Caki2 (cell line): Measurements from ENCODE around the gene TUBB4A. TPM values are rescaled to one million over a fixed set of nuclear protein-coding genes. Genes with fewer than 3 reads are reported as not detected.
"Not testable (repeated sequence)": the region's sequence is repeated elsewhere in the genome, so short reads cannot be mapped to it uniquely, and the experiment has no call there.

Experiments used
- DNase-seq: peaks from one replicate; pipeline ENCODE4 v3.0.0-alpha.2; 2015; ENCODE audit warnings: low read depth
- in situ Hi-C: cut with HindIII; loops from 2 replicates; pipeline ENCODE4 v1.10.0; 2016; ENCODE audit warnings: low sequenced_read_pairs, low pct_unique_long_range_greater_than_20kb, mixed read lengths
- total RNA-seq: library from RNA; depleted of rRNA; stranded (reverse); fragments of >200 nt; shearing (Covaris generic); gene quantifications from 2 replicates; pipeline ENCODE4 v1.2.3, GENCODE V29; 2014; ENCODE audit warnings: low replicate concordance; rRNA removed

Gene TUBB4A
- 0.41 TPM in 1 of 2 replicates, not detected in the other for total RNA-seq

- no peak for DNase-seq
- in situ Hi-C loops, result no loop called here
These were observed at the start of gene TUBB4A for GRCh38 chr19:6501740-6502648. TSS of gene TUBB4A (minus strand) at chr19:6502309. CDS start at chr19:6502212, 97 bp downstream.

GRCh38 chr19:6551091-6551490 lies 49.0 kb upstream of the TUBB4A start:
- in situ Hi-C loops, result no loop called here
- no peak for DNase-seq

- in situ Hi-C loops, DNase-seq: not testable (repeated sequence)
These were observed 48.6 kb upstream of the TUBB4A start for GRCh38 chr19:6550679-6551078.

GRCh38 chr19:6543866-6544347 lies 41.8 kb upstream of the TUBB4A start:
- no peak for DNase-seq
- in situ Hi-C loops, result no loop called here

GRCh38 chr19:6540918-6541689 lies 39.0 kb upstream of the TUBB4A start:
- DNase-seq, result no peak
- in situ Hi-C loops, result no loop called here

- in situ Hi-C loops, result no loop called here
- no peak for DNase-seq
These were observed 37.4 kb upstream of the TUBB4A start for GRCh38 chr19:6539514-6539913.

GRCh38 chr19:6535558-6536137 lies 33.5 kb upstream of the TUBB4A start:
- in situ Hi-C loops, result no loop called here
- no peak for DNase-seq

- no peak for DNase-seq
- in situ Hi-C loops, result no loop called here
These were observed 32.5 kb upstream of the TUBB4A start for GRCh38 chr19:6534451-6535093.

GRCh38 chr19:6533746-6534418 lies 31.8 kb upstream of the TUBB4A start:
- in situ Hi-C loops, result no loop called here
- DNase-seq, result no peak

- in situ Hi-C loops, result no loop called here
These were observed 30.9 kb upstream of the TUBB4A start for GRCh38 chr19:6533000-6533328.

GRCh38 chr19:6532244-6532999 lies 30.3 kb upstream of the TUBB4A start:
- DNase-seq, result no peak
- in situ Hi-C loops, result no loop called here

More at GRCh38 chr19:6533000-6533328, 30.9 kb upstream of the TUBB4A start:
- no peak for DNase-seq

- in situ Hi-C loops, result no loop called here
- DNase-seq, result no peak
These were observed 29.8 kb upstream of the TUBB4A start for GRCh38 chr19:6531956-6532243.

- in situ Hi-C loops, result no loop called here
- no peak for DNase-seq
These were observed 29.2 kb upstream of the TUBB4A start for GRCh38 chr19:6531163-6531955.

- in situ Hi-C loops, result no loop called here
- DNase-seq, result peak; percentile 82
These were observed 28.5 kb upstream of the TUBB4A start, which contains the start of gene TNFSF9 for GRCh38 chr19:6530386-6531162. TSS of gene TNFSF9 (plus strand) at chr19:6531026. CDS start at chr19:6531037, 11 bp downstream.

GRCh38 chr19:6529937-6530385 lies 27.9 kb upstream of the TUBB4A start:
- no peak for DNase-seq
- in situ Hi-C loops, result no loop called here

GRCh38 chr19:6529351-6529750 lies 27.2 kb upstream of the TUBB4A start:
- no peak for DNase-seq
- in situ Hi-C loops, result no loop called here
